Globus pallidus (tissue), 1 donor: Measurements from ENCODE around the gene SNRPD1.
A peak's percentile ranks its signal among the peaks of the same experiment; 100 is the strongest.
"Not testable (repeated sequence)": the region's sequence is repeated elsewhere in the genome, so short reads cannot be mapped to it uniquely, and the experiment has no call there.

Experiments
- DNase-seq: peaks from one replicate; pipeline ENCODE4 v3.0.0-alpha.2; 2015; ENCODE audit warnings: low spot score

The SNRPD1 gene

DNA sequence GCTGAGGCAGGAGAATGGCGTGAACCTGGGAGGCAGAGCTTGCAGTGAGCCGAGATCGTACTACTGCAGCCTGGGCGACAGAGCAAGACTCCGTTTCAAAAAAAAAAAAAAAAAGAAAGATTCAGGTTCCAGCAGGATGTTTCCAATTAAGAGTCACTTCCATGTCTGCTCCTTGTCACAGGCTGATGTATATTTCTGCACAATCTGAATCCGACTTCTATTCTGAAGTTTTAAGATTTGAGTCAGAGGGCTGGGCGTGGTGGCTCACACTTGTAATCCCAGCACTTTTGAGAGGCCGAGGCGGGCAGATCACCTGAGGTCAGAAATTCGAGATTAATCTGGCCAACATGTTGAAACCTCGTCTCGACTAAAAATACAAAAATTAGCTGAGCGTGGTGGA, 24.7 kb downstream of the SNRPD1 start:
- no peak for DNase-seq

- DNase-seq = no peak
Observed at GRCh38 chr18:21638822-21639221, 26.7 kb downstream of the SNRPD1 start.

- DNase-seq = not testable (repeated sequence)
Observed at GRCh38 chr18:21640375-21640774, 28.3 kb downstream of the SNRPD1 start.

- no peak for DNase-seq
Observed at GRCh38 chr18:21650311-21650710, 38.2 kb downstream of the SNRPD1 start.

GRCh38 chr18:21652073-21652472, 40.0 kb downstream of the SNRPD1 start:
- no peak for DNase-seq

GRCh38 chr18:21653361-21653760, 41.2 kb downstream of the SNRPD1 start:
- DNase-seq = no peak

DNA sequence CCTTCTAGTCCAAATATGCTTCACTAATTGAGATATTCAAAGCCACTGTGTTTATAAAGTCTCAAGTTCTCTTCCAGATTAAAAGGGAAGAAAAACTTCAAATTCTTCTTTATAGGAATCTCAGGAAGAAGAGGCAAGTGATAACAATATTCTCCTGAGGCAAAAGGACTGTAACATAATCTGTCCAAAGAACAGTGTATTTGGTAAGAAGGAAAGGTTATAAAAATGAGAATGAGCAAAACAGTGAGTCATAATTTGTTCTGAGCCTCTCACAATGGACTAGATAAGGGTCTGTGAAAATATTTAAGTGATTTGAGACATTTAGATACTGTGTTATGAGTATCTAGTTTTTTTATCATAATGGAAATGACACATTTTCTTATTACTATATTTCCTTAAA, 44.3 kb downstream of the SNRPD1 start:
- no peak for DNase-seq

- no peak for DNase-seq
Observed at GRCh38 chr18:21660078-21660477, 48.0 kb downstream of the SNRPD1 start.

GRCh38 chr18:21662581-21662980, 50.5 kb downstream of the SNRPD1 start:
- DNase-seq = no peak

DNA sequence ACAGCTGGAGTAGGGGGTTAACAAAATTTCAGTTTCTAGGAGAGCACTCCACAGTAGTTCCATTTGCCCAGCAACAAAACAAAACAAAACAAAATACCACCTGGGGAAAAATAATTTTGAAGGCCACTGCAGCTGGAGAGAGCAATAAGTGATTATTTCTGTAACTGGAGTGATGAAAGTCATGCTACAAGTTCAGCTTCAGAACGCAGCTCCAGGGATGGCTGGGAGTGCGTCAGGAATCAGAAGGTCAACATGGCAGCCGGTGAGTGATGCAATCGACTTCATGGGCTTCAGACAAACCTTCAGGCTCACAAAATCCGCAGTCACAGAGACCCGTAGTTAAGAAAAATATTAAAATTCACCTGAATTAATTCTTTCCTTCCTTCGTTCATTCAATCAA, 51.5 kb downstream of the SNRPD1 start:
- no peak for DNase-seq

DNA sequence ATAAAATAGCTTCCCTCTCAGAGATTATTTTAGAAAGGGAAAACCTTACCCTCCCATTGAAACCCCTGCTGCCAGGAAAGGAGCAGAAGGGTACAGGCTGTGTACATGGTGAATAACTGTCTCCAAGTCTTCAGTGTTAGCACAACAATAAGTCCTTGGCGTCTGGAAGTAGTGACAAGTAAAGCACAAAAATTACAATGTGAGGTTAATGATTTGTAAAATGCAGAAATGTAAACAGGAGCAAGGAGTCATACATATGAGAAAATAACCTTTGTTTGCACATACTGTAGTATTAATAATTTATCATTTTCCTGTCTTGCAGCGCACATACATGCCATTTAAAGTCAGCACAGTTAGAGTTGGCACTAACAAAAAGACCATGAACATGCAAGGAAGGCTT, 52.0 kb downstream of the SNRPD1 start:
- DNase-seq = no peak

GRCh38 chr18:21669736-21670285, 57.7 kb downstream of the SNRPD1 start:
- no peak for DNase-seq

DNA sequence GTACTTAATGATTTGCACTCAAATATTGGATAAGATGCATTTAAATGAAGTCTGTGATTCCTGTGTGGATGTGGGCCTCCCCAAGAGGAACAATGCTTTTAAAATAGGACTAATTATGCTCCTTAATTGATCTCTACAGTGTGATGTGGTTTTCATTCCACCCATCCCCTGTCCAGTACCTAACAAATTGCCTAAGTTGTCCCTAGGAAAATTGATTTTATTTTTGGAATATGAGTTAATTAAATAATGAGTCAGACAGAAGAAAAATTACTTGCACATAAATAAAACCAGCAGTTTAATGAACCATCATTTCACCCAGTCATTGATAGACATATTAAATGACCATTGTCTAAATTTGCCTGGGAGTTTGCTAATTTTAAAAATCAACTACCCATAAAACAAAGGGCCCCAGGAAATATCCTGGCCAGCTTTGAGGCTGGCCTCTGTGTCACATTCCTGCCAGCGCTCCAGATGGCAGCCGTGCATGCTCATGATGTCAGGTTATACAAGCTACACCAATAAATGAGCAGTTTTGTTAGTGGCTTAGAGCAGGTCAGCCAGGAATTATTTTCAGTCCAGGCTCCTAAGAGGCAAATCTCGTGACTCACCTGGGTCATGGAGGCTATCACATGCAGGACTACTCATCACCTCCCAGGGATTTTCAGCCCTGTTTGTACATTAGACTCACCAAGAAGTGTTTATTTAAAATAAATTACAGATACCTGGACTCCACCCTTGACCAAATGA, 60.6 kb downstream of the SNRPD1 start:
- no peak for DNase-seq

DNA sequence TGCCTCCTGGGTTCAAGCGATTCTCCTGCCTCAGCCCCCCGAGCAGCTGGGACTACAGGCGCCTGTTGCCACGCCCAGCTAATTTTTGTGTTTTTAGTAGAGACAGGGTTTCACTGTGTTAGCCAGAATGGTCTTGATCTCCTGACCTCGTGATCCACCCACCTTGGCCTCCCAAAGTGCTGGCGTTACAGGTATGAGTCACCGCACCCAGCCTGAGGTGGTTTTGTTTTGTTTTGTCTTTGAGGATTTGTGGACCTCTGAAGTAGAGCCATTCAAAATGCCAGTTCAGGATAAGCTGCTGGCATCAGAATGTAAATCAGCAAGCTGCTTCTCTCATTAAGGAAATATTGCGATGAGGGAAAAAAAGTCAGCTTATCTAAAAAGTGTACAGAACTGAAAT, 63.2 kb downstream of the SNRPD1 start:
- DNase-seq = not testable (repeated sequence)

- DNase-seq = no peak
Observed at GRCh38 chr18:21678859-21679258, 66.7 kb downstream of the SNRPD1 start.

DNA sequence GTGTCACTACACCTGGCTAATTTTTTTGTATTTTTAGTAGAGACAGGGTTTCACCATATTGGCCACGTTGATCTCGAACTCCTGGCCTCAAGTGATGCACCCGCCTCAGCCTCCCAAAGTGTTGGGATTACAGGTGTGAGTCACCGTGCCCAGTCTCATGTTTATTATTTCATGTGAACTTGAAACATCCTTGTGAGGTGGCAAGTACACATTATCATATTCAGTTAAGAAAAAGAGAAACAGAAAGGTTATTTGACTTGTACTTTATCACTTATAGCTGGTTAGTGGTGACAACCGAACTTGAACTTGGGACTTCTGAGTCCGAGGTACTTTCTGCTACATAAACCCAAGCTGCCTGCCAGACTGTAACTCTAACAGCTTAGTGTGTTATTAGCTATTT, 68.0 kb downstream of the SNRPD1 start:
- no peak for DNase-seq

- DNase-seq = peak; percentile 35
Observed at GRCh38 chr18:21682371-21683051, 70.4 kb downstream of the SNRPD1 start.
